ENCODE measurements around the gene UROD. TPM values are rescaled to one million over a fixed set of nuclear protein-coding genes. Genes with fewer than 3 reads are reported as not detected.
"Not testable (repeated sequence)": the region's sequence is repeated elsewhere in the genome, so short reads cannot be mapped to it uniquely, and the experiment has no call there.

UROD gene
- total RNA-seq, 4 donors from 2014 or later = 42.6 to 68.8 (median 61.7) TPM

GRCh38 chr1:44973645-44974044 is 38.4 kb upstream of the UROD start:
- H3K9me3 ChIP-seq = no peaks in the 10 kb centered on the region
- no peak overlapping the region for H3K4me3 ChIP-seq
- intact Hi-C loops (cut with DNase I; ENCODE audit: low total_unique reads) (no loop called here), in situ Hi-C loops (cut with MboI; ENCODE audit: low sequenced_read_pairs in 4 of 4) (no loop called here)
- TF ChIP-seq POLR2A (IDR thresholded peaks at IDR 0.05) = no peak
- no peak for TF ChIP-seq CTCF (IDR thresholded peaks at IDR 0.05 in 4 of 5, conservative IDR thresholded peaks at IDR 0.05 in 1 of 5)
- DNase-seq (no peak), ATAC-seq (no peak)
- peaks cover 0 to under 1% of the 10 kb centered on the region in 2 donors for H3K4me1 ChIP-seq
- H3K36me3 ChIP-seq = peaks cover 0 to 45% of the 10 kb centered on the region in 2 donors
- no peaks in the 10 kb centered on the region for H3K27me3 ChIP-seq
- H3K27ac ChIP-seq = no peak overlapping the region

- no peak for TF ChIP-seq POLR2A (IDR thresholded peaks at IDR 0.05)
- no peak for TF ChIP-seq CTCF (IDR thresholded peaks at IDR 0.05 in 4 of 5, conservative IDR thresholded peaks at IDR 0.05 in 1 of 5)
- intact Hi-C loops (cut with DNase I; ENCODE audit: low total_unique reads) (no loop called here), in situ Hi-C loops (cut with MboI; ENCODE audit: low sequenced_read_pairs in 4 of 4) (loop anchor here in 1 of 4 donors (25.0 kb wide), 1 partner anchor 189 kb away; the partner anchor contains the start of genes BEST4 and RPS8)
- H3K9me3 ChIP-seq = no peaks in the 10 kb centered on the region
- H3K4me1 ChIP-seq = peaks cover 21 to 23% of the 10 kb centered on the region in 2 donors
- ATAC-seq (no peak), DNase-seq (no peak)
- H3K36me3 ChIP-seq = peaks cover 0 to 50% of the 10 kb centered on the region in 2 donors
- H3K27ac ChIP-seq = no peak overlapping the region
- no peaks in the 10 kb centered on the region for H3K27me3 ChIP-seq
- H3K4me3 ChIP-seq = no peak overlapping the region
Measured at GRCh38 chr1:44976252-44976651, 35.8 kb upstream of the UROD start.

GRCh38 chr1:44977372-44977771 is 34.7 kb upstream of the UROD start:
- peaks cover 0 to 50% of the 10 kb centered on the region in 2 donors for H3K36me3 ChIP-seq
- DNase-seq; ATAC-seq; H3K9me3 ChIP-seq; H3K4me3 ChIP-seq; intact Hi-C loops (cut with DNase I; ENCODE audit: low total_unique reads); H3K27me3 ChIP-seq: not testable (repeated sequence)
- H3K27ac ChIP-seq = peak overlapping the region in 1 of 4 donors; percentile 91
- in situ Hi-C loops (cut with MboI; ENCODE audit: low sequenced_read_pairs in 4 of 4) = loop anchor here in 1 of 4 donors (25.0 kb wide), 1 partner anchor 190 kb away; the partner anchor contains the start of genes BEST4 and RPS8
- H3K4me1 ChIP-seq = peaks cover 29 to 34% of the 10 kb centered on the region in 2 donors

GRCh38 chr1:44985747-44986359 is 26.2 kb upstream of the UROD start:
- ATAC-seq (peak; percentile 83 to 86), DNase-seq (no peak)
- intact Hi-C loops (cut with DNase I; ENCODE audit: low total_unique reads) = loop anchor here (1.0 to 10.0 kb wide), 3 partner anchors 26 to 701 kb away; partner anchors contain the start of genes GPBP1L1, PTCH2, TMEM69 and UROD
- in situ Hi-C loops (cut with MboI; ENCODE audit: low sequenced_read_pairs in 4 of 4) = loop anchor here in 1 of 4 donors (25.0 kb wide), 1 partner anchor 199 kb away; the partner anchor contains the start of genes BEST4 and RPS8
- Histone ChIP-seq H3K36me3 (no peaks in the 10 kb centered on the region), H3K4me1 (peaks cover 24 to 28% of the 10 kb centered on the region in 2 donors), H3K4me3 (peak overlapping the region; percentile 64 to 85 (median 81)), H3K27me3 (no peaks in the 10 kb centered on the region), H3K27ac (peak overlapping the region; percentile 81 to 96 (median 88)), H3K9me3 (no peaks in the 10 kb centered on the region)
- TF ChIP-seq CTCF (IDR thresholded peaks at IDR 0.05 in 4 of 5, conservative IDR thresholded peaks at IDR 0.05 in 1 of 5) = no peak
- no peak for TF ChIP-seq POLR2A (IDR thresholded peaks at IDR 0.05)

GRCh38 chr1:44988531-44989156 is 23.4 kb upstream of the UROD start:
- Histone ChIP-seq H3K4me3 (no peak overlapping the region), H3K9me3 (no peaks in the 10 kb centered on the region), H3K27me3 (no peaks in the 10 kb centered on the region), H3K27ac (no peak overlapping the region), H3K4me1 (peaks cover 12% of the 10 kb centered on the region in 2 donors), H3K36me3 (no peaks in the 10 kb centered on the region)
- in situ Hi-C loops (cut with MboI; ENCODE audit: low sequenced_read_pairs in 4 of 4) = loop anchor here in 1 of 4 donors (25.0 kb wide), 1 partner anchor 201 kb away; the partner anchor contains the start of genes BEST4 and RPS8
- ATAC-seq = no peak
- intact Hi-C loops (cut with DNase I; ENCODE audit: low total_unique reads) = loop anchor here (5.0 to 10.0 kb wide), 2 partner anchors 144 to 699 kb away; partner anchors contain the start of genes GPBP1L1, PTCH2 and TMEM69
- TF ChIP-seq POLR2A (IDR thresholded peaks at IDR 0.05) = no peak
- no peak for TF ChIP-seq CTCF (IDR thresholded peaks at IDR 0.05 in 4 of 5, conservative IDR thresholded peaks at IDR 0.05 in 1 of 5)
- no peak for DNase-seq
